ENCODE data around the gene HTRA3. TPM values are rescaled to one million over a fixed set of nuclear protein-coding genes. Genes with fewer than 3 reads are reported as not detected.

HTRA3 gene
- total RNA-seq, 4 donors from 2014 or later: 1.8 to 13.0 (median 6.6) TPM

DNA sequence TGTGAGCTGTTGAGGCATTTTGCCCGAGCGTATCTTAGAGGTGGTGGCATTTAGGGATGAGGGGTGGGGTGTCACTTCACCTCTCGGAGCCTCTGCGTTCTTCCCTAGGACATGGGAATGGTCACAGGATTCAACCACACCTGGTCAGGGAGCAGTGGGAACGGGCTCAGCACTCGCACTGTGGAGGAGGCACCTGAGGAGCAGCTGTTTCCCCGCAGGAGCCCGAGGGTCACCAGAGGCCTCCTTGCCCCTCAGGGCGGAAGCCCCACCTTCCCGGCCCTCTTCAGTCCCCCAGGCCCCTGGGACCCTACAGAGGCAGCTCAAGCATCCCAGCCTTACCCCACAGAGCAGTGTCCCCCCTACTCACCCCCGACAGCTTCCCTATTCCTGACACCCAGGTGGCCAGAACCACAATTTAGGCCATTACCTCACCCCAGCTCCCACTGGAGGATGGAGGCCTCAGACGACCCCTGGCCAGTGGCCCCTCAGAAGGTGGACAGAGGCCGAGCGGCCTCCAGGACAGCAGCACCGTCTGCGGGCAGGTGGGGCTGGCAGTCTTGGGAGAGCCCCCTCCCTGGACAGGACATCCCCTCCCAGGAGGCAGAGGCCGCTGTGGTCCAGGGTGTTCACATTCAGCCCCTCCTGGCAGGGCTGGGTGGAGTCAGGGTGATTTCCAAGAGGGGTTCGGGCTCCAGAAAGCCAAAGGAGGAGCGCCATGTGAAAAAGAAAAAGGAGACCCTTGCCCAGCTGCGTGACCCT, 4.2 kb upstream of the HTRA3 start:
- TF ChIP-seq POLR2A (IDR thresholded peaks at IDR 0.05): no peak
- TF ChIP-seq, protein P1, sequence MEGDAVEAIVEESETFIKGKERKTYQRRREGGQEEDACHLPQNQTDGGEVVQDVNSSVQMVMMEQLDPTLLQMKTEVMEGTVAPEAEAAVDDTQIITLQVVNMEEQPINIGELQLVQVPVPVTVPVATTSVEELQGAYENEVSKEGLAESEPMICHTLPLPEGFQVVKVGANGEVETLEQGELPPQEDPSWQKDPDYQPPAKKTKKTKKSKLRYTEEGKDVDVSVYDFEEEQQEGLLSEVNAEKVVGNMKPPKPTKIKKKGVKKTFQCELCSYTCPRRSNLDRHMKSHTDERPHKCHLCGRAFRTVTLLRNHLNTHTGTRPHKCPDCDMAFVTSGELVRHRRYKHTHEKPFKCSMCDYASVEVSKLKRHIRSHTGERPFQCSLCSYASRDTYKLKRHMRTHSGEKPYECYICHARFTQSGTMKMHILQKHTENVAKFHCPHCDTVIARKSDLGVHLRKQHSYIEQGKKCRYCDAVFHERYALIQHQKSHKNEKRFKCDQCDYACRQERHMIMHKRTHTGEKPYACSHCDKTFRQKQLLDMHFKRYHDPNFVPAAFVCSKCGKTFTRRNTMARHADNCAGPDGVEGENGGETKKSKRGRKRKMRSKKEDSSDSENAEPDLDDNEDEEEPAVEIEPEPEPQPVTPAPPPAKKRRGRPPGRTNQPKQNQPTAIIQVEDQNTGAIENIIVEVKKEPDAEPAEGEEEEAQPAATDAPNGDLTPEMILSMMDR (IDR thresholded peaks at IDR 0.05): no peak
- WGBS, 2 donors: 77 to 83% methylated on average over 8 to 13 of the region's 20 CpGs
- H3K27me3 ChIP-seq: peaks cover 0 to 27% (median 5%) of the 10 kb centered on the region in 4 donors
- H3K9me3 ChIP-seq: no peaks in the 10 kb centered on the region
- no peaks in the 10 kb centered on the region for H3K36me3 ChIP-seq
- intact Hi-C loops (cut with DNase I): no loop called here
- no peak overlapping the region for H3K27ac ChIP-seq
- H3K4me3 ChIP-seq: no peak overlapping the region
- peaks cover 18 to 34% (median 19%) of the 10 kb centered on the region in 3 donors for H3K4me1 ChIP-seq
- no peak for DNase-seq

DNA sequence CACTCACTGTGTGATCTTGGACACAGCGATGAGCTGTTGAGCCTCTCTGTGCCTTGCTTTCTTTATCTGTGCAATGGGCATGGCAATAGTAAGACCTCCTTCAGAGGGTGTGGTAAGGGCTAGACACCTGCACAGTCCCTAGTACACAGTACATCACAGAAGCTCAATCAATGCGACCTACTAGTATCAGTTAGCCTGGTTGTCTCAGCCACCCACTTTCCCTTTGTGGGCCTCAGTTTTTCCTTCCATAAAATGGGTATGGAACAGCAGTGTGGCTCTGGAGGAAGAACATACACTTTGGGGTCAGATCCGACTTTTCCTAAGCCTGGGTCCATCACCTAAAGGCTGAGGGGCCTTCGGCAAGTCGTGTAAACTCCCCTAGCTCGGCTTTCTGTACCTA, 3.5 kb upstream of the HTRA3 start:
- TF ChIP-seq, protein P1 (IDR thresholded peaks at IDR 0.05): no peak
- TF ChIP-seq POLR2A (IDR thresholded peaks at IDR 0.05): no peak
- intact Hi-C loops (cut with DNase I): no loop called here
- H3K36me3 ChIP-seq: no peaks in the 10 kb centered on the region
- no peak overlapping the region for H3K27ac ChIP-seq
- 90 to 91% methylated on average over 6 of the region's 6 CpGs for WGBS, 2 donors
- peaks cover 0 to 35% (median 8%) of the 10 kb centered on the region in 4 donors for H3K27me3 ChIP-seq
- no peaks in the 10 kb centered on the region for H3K9me3 ChIP-seq
- H3K4me3 ChIP-seq: no peak overlapping the region
- H3K4me1 ChIP-seq: peaks cover 14 to 34% (median 17%) of the 10 kb centered on the region in 3 donors
- DNase-seq: no peak

DNA sequence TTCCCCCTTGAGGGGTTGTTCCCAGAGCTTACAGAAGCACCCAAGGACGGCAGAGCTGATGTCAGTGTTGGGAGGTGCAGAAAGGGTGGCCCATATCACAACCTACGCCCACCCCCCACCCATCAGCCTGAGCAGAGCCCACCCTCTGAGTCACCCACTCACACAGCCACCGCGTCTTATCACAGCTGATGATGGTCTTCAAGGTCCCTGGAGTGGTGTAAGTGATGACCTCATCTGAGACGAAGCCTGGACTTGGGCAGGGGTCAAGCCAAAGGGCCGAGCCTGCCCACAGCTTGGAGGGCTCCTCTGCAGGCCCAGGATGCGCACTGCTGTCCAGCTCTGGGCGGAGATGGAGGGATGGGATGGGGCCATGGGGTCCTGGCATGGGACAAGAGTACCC, 3.0 kb upstream of the HTRA3 start:
- no peak overlapping the region for H3K4me3 ChIP-seq
- intact Hi-C loops (cut with DNase I): no loop called here
- H3K9me3 ChIP-seq: no peaks in the 10 kb centered on the region
- peaks cover 13 to 34% (median 17%) of the 10 kb centered on the region in 3 donors for H3K4me1 ChIP-seq
- peaks cover 0 to 39% (median 8%) of the 10 kb centered on the region in 4 donors for H3K27me3 ChIP-seq
- H3K36me3 ChIP-seq: no peaks in the 10 kb centered on the region
- TF ChIP-seq, protein P1 (IDR thresholded peaks at IDR 0.05): no peak
- TF ChIP-seq POLR2A (IDR thresholded peaks at IDR 0.05): no peak
- peak overlapping the region in 2 of 4 donors; percentile 11 to 13 for H3K27ac ChIP-seq
- WGBS, 2 donors: 63 to 67% methylated on average over 2 to 3 of the region's 8 CpGs
- DNase-seq: no peak

DNA sequence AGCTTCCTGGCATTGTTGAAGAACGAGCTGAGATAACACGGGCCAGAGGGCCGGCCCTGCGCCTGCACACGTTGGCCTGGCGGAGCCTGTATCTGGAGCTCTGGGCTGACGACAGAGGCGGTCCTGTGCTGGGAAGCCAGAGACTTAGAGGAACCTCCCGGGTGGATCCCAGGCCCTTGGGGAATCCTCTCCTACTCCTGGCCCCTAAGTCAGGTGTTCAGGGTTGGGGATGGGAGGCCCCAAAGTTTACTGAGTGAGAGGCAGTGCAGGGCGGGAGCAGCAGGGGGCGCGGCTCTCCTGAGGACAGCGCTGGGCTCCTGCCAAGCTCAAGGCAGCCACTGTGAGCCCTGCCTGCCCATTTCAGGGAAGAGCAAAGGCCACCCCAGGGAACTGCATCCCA, 2.5 kb upstream of the HTRA3 start:
- DNase-seq: no peak
- Histone ChIP-seq H3K36me3 (no peaks in the 10 kb centered on the region), H3K9me3 (no peaks in the 10 kb centered on the region), H3K27me3 (peaks cover 0 to 44% (median 8%) of the 10 kb centered on the region in 4 donors), H3K4me3 (no peak overlapping the region), H3K27ac (peak overlapping the region in 2 of 4 donors; percentile 11 to 13), H3K4me1 (peaks cover 13 to 39% (median 17%) of the 10 kb centered on the region in 3 donors)
- WGBS, 2 donors: 26 to 32% methylated on average over 6 of the region's 13 CpGs
- TF ChIP-seq, protein P1 (IDR thresholded peaks at IDR 0.05): peak; percentile 11 to 81 (median 56)
- no peak for TF ChIP-seq POLR2A (IDR thresholded peaks at IDR 0.05)
- intact Hi-C loops (cut with DNase I): no loop called here

DNA sequence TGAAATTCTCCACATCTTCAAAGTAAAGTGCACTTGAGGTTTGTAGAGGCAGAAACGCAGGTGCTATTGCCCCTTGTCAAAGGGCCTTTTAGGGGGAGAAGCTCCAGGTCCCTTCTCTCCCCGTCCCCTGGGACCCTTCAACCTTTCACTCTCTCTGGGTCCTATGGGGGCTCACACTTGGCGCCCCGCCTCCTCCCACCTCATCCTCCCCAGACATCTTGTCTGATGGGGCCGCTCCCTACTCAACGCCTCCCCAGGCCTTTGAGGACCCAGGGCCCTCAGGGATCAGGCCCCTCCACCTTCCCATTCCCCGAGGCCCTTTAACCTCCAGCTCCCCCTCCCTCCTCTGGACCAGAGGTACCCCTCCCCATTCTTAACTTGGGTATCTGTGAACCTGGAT, 1.3 kb upstream of the HTRA3 start:
- H3K9me3 ChIP-seq: no peaks in the 10 kb centered on the region
- DNase-seq: no peak
- peaks cover 0 to 56% (median 8%) of the 10 kb centered on the region in 4 donors for H3K27me3 ChIP-seq
- intact Hi-C loops (cut with DNase I): no loop called here
- H3K27ac ChIP-seq: no peak overlapping the region
- no peak for TF ChIP-seq POLR2A (IDR thresholded peaks at IDR 0.05)
- TF ChIP-seq, protein P1 (IDR thresholded peaks at IDR 0.05): no peak
- no peak overlapping the region for H3K4me3 ChIP-seq
- no peaks in the 10 kb centered on the region for H3K36me3 ChIP-seq
- peaks cover 13 to 51% (median 28%) of the 10 kb centered on the region in 3 donors for H3K4me1 ChIP-seq
- 93% methylated on average over 6 to 7 of the region's 7 CpGs for whole genome bisulfite sequencing, 2 donors

Data from esophagus squamous epithelium (tissue), 5 donors.